MG63 (cell line): ENCODE measurements around the gene A2M. TPM values are rescaled to one million over a fixed set of nuclear protein-coding genes. Genes with fewer than 3 reads are reported as not detected.
"Not testable (repeated sequence)": the region's sequence is repeated elsewhere in the genome, so short reads cannot be mapped to it uniquely, and the experiment has no call there.

ENCODE experiments used
- DNase-seq: peaks from one replicate; pipeline ENCODE4 v3.0.0-alpha.2; 2020
- H3K27me3 ChIP-seq: fragments of 250-450 bp; sonication (Bioruptor Pico); 2 replicates; pipeline ENCODE4 v1.5.1; 2020; ENCODE audit warnings: mild to moderate bottlenecking, moderate library complexity
- H3K36me3 ChIP-seq: fragments of 250-450 bp; sonication (Bioruptor Pico); 2 replicates; pipeline ENCODE4 v1.5.1; 2020; ENCODE audit warnings: mild to moderate bottlenecking, moderate library complexity
- H3K4me3 ChIP-seq: fragments of 250-450 bp; sonication (Bioruptor Pico); 2 replicates; pipeline ENCODE4 v1.5.1; 2020; ENCODE audit warnings: mild to moderate bottlenecking, moderate library complexity
- H3K9me3 ChIP-seq: fragments of 250-450 bp; sonication (Bioruptor Pico); 2 replicates; pipeline ENCODE4 v1.5.1; 2020; ENCODE audit warnings: mild to moderate bottlenecking, moderate library complexity
- total RNA-seq: library from RNA; depleted of rRNA; stranded (reverse); fragments of >200 nt; shearing (Covaris generic); gene quantifications from 2 replicates; pipeline ENCODE4 v1.2.3, GENCODE V29; 2014; ENCODE audit warnings: low replicate concordance; rRNA removed

Gene A2M
- 0.07 TPM in 1 of 2 replicates, not detected in the other for total RNA-seq

DNA sequence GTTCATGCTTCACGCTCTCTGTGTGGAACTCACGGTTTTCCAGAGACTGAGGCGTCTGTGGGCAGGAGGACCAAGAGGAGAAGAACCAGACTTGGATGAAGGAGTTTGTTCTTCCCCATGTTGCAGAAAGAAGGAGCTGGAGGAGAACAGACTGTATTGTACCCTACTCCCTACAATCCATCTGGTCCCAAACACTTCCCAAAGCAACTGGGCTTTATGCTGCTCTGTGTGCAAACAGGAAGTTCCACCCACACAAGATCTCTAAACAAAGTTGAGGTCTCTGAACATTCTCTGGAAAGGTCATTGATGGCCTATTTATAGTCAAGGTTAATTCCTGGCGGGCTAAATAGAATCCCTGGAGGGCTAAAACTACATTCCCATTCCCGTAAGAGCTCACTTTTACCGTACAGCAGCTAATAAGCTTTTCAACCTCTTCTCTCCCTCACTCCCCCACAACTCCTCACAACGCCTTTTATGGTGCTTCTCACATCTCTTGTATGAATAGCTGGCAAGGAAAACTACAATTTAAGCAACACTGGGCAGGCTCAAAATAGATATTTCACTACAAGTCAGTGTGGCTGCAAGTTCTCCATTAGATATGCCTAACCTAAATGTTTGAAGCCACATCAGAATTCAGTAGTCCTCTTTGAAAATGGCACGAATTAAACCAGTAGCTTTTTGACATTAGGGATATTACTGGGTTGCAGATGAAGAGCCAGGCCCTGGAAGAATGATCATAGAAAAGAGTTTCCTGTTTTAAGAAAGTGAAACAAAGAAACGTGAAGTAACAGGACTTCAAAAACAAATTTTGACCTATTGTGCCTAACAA, at the start of gene A2M:
A2M (minus strand) TSS at position 189 of the 829 bp plus-strand sequence; CDS start at position 119, 70 bp downstream.
- DNase-seq = no peak
- H3K4me3 ChIP-seq = no peak within 1 kb of the TSS
- no peaks in the 10 kb centered on the region for H3K36me3 ChIP-seq
- peaks cover 3% of the 10 kb centered on the region; the same call in 1 of the 2 replicates for H3K27me3 ChIP-seq
- H3K9me3 ChIP-seq = no peaks in the 10 kb centered on the region

DNA sequence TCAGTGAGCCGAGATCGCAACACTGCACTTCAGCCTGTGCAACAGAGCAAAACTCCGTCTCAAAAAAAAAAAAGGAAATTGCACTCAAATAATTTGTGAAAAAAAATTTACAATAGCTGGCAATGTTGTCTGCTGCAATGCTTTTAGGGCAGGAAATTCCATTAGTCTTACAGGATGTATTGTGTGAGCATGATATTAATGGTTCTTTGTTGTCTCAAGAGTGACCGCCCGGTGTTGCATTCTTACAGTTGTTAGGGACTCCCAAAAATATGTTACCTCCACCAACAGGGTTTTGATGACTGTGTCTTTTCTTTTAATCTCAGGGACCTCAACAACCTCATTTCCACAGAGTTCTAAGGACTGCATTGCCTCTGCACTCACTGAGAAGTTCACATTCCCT, 47.7 kb upstream of the A2M start:
- no peaks in the 10 kb centered on the region for H3K9me3 ChIP-seq
- H3K27me3 ChIP-seq = no peaks in the 10 kb centered on the region
- DNase-seq = no peak
- H3K4me3 ChIP-seq = no peak overlapping the region
- no peaks in the 10 kb centered on the region for H3K36me3 ChIP-seq

DNA sequence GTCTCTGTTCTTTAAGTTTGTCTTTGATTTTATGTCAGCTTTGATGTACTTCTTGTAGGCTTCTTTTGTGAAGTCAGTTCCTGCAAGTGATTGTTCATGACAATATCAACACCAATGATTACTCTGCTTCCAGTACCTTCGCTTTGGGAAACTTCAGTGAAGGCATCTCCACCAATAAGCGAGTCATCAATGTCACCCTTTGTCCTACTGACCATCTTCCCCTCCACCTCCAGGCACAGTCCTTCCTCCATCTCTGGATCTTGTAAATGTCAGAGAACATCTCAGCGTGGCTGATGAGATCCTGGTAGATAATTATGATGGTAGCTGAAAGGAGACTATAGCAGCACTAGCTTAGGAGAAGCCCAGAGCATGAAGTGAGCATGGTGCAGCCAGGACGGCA, 40.4 kb upstream of the A2M start:
- H3K36me3 ChIP-seq = no peaks in the 10 kb centered on the region
- no peaks in the 10 kb centered on the region for H3K9me3 ChIP-seq
- no peaks in the 10 kb centered on the region for H3K27me3 ChIP-seq
- no peak overlapping the region for H3K4me3 ChIP-seq
- DNase-seq = no peak

DNA sequence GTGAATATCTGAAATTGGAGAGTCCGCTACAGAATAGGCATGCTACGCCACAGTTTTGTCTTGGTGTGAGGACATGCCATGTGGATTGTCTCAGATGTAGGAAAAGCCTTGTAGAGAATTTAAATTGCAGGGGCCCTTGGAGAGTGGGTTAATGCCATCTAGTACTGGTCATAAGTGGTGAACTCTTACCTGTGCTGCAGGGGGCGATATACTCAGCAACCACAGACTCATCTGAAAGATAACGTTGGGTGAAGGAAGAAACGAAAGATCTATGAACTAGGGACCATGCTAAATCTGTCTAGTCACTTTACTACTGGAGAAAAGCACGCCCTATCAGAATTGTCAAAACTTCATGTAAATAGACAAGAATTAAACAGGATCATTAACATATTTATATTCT, 33.7 kb upstream of the A2M start:
- H3K4me3 ChIP-seq = no peak overlapping the region
- no peak for DNase-seq
- H3K9me3 ChIP-seq = no peaks in the 10 kb centered on the region
- no peaks in the 10 kb centered on the region for H3K27me3 ChIP-seq
- H3K36me3 ChIP-seq = no peaks in the 10 kb centered on the region

DNA sequence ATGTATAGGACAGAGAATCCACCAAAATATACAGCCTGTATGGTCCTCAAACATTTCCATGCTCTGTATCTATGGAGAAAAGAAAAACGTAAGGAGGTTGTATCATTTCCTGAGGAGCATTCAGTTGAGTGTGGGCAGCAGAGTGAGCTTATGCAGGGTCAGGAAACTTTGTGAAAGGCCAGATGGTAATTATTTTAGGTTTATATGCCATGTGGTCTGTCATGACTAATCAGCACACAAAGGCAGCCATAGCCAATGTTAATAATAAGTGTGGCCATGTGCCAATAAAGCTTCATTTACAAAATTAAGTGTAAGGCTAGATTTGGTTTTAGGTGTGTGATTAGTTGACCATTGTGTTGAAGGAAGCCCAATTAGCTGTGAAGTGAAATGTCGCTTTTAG, 33.2 kb upstream of the A2M start:
- Histone ChIP-seq H3K4me3 (no peak overlapping the region), H3K27me3 (no peaks in the 10 kb centered on the region), H3K36me3 (no peaks in the 10 kb centered on the region), H3K9me3 (no peaks in the 10 kb centered on the region)
- DNase-seq = no peak

DNA sequence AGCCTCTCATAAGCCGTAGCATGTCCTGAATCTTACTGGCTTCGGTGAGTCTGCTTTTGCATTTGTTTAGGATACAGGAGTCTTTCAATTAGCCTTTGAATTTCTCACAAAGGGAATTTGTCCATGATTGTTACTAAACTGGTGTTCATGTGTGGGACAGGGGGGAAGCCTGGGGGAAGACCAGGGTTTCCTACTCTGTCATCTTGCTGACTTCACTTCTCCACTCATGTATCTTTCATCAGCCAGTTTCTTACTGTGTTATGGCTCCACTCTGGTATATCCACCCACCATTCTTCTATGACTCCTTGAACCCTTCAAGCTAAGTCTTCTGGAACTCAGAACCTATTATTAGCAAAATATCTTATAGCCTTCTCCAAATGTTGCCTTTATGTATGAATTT, 31.7 kb upstream of the A2M start:
- Histone ChIP-seq H3K4me3 (no peak overlapping the region), H3K36me3 (no peaks in the 10 kb centered on the region), H3K9me3 (no peaks in the 10 kb centered on the region), H3K27me3 (no peaks in the 10 kb centered on the region)
- no peak for DNase-seq

DNA sequence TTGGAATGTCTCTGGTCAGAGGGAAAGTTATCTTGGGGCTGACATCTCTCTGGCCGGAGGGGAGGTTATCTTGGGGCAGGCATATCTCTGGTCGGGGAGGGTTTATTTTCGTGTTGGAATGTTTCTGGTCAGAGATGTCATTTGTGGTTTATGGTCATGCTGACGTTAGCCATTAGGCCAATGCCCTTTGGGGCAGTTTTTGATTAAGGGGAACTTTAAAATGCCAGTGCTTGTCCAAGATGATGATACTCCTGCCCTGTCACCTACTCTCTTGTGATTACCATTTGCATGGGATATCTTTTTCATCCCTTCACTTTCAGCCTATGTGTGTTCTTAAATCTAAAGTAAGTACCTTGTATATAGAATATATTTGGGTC, 29.0 kb upstream of the A2M start:
- Histone ChIP-seq H3K9me3 (no peaks in the 10 kb centered on the region; the same call in 1 of the 2 replicates), H3K4me3 (no peak overlapping the region), H3K27me3 (no peaks in the 10 kb centered on the region), H3K36me3 (no peaks in the 10 kb centered on the region)
- no peak for DNase-seq

DNA sequence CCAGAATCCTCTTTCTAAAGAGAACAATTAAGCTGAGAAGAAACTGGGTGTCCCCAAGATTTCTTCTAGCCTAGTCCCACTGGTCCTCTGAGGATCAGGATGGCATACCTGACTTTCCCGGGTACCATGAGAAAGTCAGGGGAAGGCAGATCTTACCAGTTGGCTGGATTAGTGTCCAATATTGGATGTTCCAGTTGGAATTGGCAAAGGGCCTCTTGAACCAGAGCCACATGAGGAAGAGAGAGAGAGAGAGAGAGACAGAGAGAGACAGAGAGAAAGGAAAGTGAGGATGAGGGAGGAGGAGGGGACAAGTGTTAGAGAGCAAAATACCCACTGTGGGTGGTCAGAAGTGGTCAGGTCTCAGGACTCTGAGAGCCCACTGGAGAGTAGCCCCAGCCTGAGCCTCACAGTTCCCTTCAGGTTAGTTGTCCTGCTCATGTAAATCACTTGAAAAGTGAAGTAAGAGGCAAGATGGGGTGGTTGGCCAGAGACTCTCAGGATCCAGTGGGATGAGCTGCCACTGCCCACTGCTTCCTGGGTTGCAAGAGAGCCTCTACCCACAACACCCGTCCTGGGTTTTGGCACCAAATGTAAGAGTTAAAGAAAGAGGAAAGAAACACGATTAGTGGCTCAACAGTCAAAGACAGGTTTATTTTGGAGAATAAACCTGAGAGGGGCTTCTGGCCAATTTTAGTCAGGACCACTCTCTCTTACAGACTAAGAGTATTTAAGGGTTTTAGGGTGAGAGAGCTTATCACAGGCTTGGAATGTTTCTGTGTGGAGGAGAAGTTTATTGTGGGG, 28.4 kb upstream of the A2M start:
- Histone ChIP-seq H3K36me3 (no peaks in the 10 kb centered on the region), H3K4me3 (no peak overlapping the region), H3K27me3 (no peaks in the 10 kb centered on the region), H3K9me3 (no peaks in the 10 kb centered on the region; the same call in 1 of the 2 replicates)
- no peak for DNase-seq

DNA sequence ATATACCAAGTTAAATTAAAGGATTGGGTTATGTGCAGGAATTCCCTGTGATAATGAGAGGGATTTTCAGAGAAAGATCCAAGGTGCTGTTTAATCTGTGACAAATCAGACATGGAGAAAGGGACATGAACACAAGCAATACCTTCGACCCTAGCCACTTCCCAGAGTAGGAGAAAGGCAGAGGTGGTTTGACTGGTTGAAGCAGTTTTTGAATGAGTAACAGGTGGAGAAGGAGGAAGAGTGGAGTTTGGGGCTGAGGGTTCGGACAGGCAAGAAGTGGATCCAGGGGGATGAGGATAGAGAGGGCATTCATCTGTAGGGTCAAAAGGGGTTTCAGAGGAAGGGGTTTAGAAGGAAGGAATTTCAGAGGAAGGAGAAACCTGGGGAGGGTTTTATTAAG, 27.4 kb upstream of the A2M start:
- DNase-seq = no peak
- Histone ChIP-seq H3K4me3 (no peak overlapping the region), H3K36me3 (no peaks in the 10 kb centered on the region), H3K9me3 (no peaks in the 10 kb centered on the region; the same call in 1 of the 2 replicates), H3K27me3 (no peaks in the 10 kb centered on the region)

DNA sequence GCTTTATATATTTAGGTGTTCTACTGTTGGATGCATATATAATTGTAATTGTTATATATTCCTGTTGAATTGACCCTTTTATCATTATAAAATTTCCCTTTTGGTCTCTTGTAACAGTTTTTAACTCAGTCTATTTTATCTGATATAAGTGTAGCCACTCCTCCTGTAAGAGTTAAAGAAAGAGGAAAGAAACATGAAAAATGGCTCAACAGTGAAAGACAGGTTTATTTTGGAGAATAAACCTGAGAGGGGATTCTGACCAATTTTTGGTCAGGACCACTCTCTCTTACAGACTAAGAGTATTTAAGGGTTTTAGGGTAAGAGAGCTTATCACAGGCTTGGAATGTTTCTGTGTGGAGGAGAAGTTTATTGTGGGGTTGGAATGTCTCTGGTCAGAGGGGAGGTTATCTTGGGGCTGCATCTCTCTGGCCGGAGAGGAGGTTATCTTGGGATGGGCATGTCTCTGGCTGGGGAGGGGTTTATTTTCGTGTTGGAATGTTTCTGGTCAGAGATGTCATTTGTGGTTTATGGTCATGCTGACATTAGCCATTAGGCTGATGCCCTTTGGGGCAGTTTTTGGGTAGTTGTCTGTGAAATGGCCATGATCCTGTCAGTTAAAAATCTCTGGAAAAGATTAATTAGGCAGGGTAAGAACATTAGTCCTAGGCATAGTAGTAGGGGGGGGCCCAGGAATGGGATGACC, 24.0 kb upstream of the A2M start:
- not testable (repeated sequence) for H3K27me3 ChIP-seq, H3K36me3 ChIP-seq, DNase-seq, H3K9me3 ChIP-seq, H3K4me3 ChIP-seq

DNA sequence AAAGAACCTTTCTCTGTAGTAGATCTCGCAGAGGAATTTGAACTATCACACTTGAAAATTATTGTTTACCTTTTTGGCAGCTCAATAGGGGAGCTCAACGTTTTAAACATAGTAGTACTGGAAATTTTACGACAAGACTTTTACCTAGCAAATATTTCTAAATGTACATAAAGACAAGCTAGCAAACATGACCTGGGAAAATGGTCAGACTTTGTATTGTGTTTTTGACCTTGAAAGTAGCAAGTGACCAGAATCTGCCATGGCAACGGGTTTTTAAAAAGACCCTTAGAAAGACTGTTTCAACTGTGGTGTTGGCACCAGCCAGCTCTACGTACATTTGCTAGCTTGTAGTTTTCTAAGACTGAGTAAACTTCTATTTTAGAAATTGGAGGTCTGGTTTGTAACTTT, 20.2 kb upstream of the A2M start:
- Histone ChIP-seq H3K27me3 (no peaks in the 10 kb centered on the region; the same call in 1 of the 2 replicates), H3K4me3 (no peak overlapping the region), H3K9me3 (no peaks in the 10 kb centered on the region), H3K36me3 (no peaks in the 10 kb centered on the region)
- no peak for DNase-seq

DNA sequence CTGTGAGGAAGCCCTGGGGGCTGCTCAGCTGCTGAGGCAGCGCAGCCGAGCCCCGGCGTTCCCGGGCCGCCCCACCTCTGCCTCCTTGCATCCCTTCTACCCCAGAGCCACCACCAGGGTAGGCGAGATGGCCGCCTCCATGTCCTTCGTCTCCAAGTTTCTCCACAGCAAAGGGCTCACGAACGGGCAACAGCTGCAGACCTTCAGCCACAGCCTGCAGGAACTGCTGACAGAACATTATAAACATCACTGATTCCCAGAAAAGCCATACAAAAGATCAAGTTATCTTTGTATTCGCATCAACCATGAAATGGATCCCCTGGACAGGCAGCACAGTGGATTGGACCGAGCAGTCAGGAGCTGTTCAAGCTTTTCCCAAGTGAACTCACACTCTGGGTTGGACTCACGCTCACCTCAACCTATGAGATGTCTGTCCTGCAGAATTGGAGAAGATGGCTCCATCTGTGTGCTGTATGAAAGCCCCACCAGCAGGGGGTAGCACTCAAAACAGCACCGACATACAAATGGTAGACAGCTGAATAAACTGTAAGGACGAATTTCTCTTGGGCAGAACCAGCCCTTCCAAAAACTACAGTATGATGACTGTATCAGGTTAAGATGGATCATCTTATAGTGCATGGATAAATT, 19.4 kb upstream of the A2M start:
- no peak for DNase-seq
- Histone ChIP-seq H3K36me3 (no peaks in the 10 kb centered on the region), H3K4me3 (no peak overlapping the region), H3K27me3 (no peaks in the 10 kb centered on the region; the same call in 1 of the 2 replicates), H3K9me3 (no peaks in the 10 kb centered on the region)

DNA sequence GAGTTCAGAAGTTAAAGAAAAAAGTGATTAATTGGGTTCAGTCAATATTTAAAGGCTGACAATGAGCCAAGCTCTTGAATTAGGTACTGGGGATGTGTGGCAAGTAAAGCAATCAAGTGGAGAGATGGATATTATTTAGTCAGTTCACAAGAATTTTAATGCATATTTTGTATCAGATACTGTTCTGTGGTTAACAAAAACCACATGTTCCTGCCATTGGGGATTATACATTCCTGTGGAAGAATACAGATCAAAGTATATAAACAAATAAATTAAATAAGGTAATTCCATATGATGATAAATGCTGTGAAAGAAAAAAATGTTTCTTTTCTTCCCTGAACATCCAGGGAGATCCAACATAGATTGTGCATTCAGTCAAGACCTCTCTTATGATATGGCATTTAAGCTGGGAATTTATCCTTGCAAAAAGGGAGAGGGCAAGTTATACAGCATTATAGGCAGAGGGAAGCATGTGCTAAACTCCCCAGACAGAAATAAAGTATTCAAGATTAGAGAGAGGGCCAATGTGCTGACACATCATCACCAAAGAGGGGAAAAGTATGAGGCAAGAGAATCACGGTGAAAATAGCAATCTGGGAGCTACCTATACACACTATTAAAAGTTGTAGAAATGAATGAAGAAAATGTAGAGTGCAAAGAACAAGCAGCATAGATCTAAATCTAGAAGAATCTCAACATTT, 17.6 kb upstream of the A2M start:
- Histone ChIP-seq H3K4me3 (no peak overlapping the region), H3K27me3 (no peaks in the 10 kb centered on the region; the same call in 1 of the 2 replicates), H3K9me3 (no peaks in the 10 kb centered on the region), H3K36me3 (no peaks in the 10 kb centered on the region)
- DNase-seq = no peak

DNA sequence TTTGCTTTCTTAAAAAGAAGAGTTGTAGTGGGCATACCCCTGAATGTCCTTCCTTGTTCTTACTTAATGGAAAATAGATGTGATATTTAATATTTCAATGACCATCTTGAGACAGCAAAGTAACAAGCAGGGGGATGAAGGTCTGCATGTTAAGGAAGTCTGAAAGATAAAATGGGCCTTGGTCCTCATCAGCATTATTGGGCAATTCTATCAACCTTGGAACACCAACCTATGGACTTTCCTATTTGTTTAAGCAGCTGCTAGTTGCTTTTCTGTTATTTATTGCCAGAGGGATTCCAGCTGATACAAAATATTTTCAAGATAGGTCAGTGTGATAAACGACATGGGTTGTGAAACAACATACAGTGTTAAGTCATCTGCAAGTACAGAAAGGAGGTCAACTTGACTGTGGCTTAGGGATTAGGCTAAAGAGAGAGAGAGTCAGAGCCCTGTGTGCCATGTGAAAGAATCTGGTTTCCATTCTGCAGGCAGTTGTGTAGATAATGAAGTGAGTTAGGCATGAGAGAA, 16.4 kb upstream of the A2M start:
- H3K36me3 ChIP-seq = no peaks in the 10 kb centered on the region
- no peak overlapping the region for H3K4me3 ChIP-seq
- H3K9me3 ChIP-seq = no peaks in the 10 kb centered on the region
- DNase-seq = no peak
- H3K27me3 ChIP-seq = no peaks in the 10 kb centered on the region

DNA sequence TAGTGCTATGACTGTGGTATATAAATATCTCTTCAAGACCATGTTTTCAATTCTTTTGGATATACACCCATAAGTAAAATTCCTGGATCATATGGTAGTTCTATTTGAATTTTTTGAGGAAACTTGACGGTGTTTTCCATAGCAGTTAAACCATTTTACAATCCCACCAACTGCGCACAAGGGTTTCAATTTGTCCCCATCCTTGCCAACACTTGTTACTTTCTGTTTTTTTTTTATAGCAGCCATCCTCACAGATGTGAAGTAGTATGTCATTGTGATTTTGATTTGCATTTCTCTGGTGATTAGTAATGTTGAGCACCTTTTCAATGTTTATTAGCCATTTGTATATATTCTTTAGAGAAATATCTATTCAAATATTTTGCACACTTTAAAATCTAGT, 14.5 kb upstream of the A2M start:
- H3K27me3 ChIP-seq = no peaks in the 10 kb centered on the region
- no peak for DNase-seq
- no peaks in the 10 kb centered on the region for H3K9me3 ChIP-seq
- H3K36me3 ChIP-seq = no peaks in the 10 kb centered on the region
- no peak overlapping the region for H3K4me3 ChIP-seq
